WTC11 (cell line): ENCODE data around the gene GLYATL3.

Source experiments
- ATF3 ChIP-seq: sonication (generic); formaldehyde crosslinking; conservative IDR thresholded peaks from 2 replicates; pipeline ENCODE4 v1.8.1; 2022; ENCODE audit warnings: mild to moderate bottlenecking, missing genetic modification reagents
- CTCF ChIP-seq: fragments of 200-600 bp; IDR thresholded peaks from 2 replicates; pipeline ENCODE4 v1.8.0; 2022; ENCODE audit warnings: antibody characterized with exemption
- E2F4 ChIP-seq: sonication (generic); formaldehyde crosslinking; IDR thresholded peaks from 2 replicates; pipeline ENCODE4 v1.8.1; 2022; ENCODE audit warnings: low read depth, mild to moderate bottlenecking, moderate library complexity, missing genetic modification reagents, borderline replicate concordance
- ELF4 ChIP-seq: sonication (generic); formaldehyde crosslinking; IDR thresholded peaks from 2 replicates; pipeline ENCODE4 v1.8.1; 2022; ENCODE audit warnings: low read depth, mild to moderate bottlenecking, moderate library complexity, missing genetic modification reagents
- ETV6 ChIP-seq: sonication (generic); formaldehyde crosslinking; IDR thresholded peaks from 2 replicates; pipeline ENCODE4 v1.8.1; 2022; ENCODE audit warnings: mild to moderate bottlenecking, missing genetic modification reagents
- HMGXB4 ChIP-seq: sonication (generic); formaldehyde crosslinking; IDR thresholded peaks from 2 replicates; pipeline ENCODE4 v1.8.1; 2023; ENCODE audit warnings: mild to moderate bottlenecking, moderate library complexity, missing genetic modification reagents
- IRF2 ChIP-seq: sonication (generic); formaldehyde crosslinking; IDR thresholded peaks from 2 replicates; pipeline ENCODE4 v1.8.0; 2022; ENCODE audit warnings: low read depth, missing genetic modification reagents, borderline replicate concordance
- MAX ChIP-seq: sonication (generic); formaldehyde crosslinking; IDR thresholded peaks from 2 replicates; pipeline ENCODE4 v1.8.0; 2022; ENCODE audit warnings: mild to moderate bottlenecking, missing genetic modification reagents
- MLX ChIP-seq: sonication (generic); formaldehyde crosslinking; IDR thresholded peaks from 2 replicates; pipeline ENCODE4 v1.8.1; 2023; ENCODE audit warnings: mild to moderate bottlenecking, missing genetic modification reagents, moderate library complexity
- PREB ChIP-seq: sonication (generic); formaldehyde crosslinking; IDR thresholded peaks from 2 replicates; pipeline ENCODE4 v1.8.1; 2022; ENCODE audit warnings: mild to moderate bottlenecking, missing genetic modification reagents, moderate library complexity, borderline replicate concordance
- SOX15 ChIP-seq: fragments of 250-450 bp; sonication (Bioruptor Pico); IDR thresholded peaks from 2 replicates; pipeline ENCODE4 v1.9.0; 2021; ENCODE audit warnings: mild to moderate bottlenecking
- USF2 ChIP-seq: sonication (generic); formaldehyde crosslinking; IDR thresholded peaks from 2 replicates; pipeline ENCODE4 v1.8.1; 2023; ENCODE audit warnings: mild to moderate bottlenecking, missing genetic modification reagents, moderate library complexity
- ZBTB21 ChIP-seq: sonication (generic); formaldehyde crosslinking; IDR thresholded peaks from 2 replicates; pipeline ENCODE4 v1.8.1; 2023; ENCODE audit warnings: mild to moderate bottlenecking, missing genetic modification reagents, borderline replicate concordance
- ZNF423 ChIP-seq: fragments of 250-450 bp; sonication (Bioruptor Pico); IDR thresholded peaks from 2 replicates; pipeline ENCODE4 v2.1.2; 2022; ENCODE audit warnings: mild to moderate bottlenecking, moderate library complexity

- TF ChIP-seq ETV6 (CRISPR knock-in tag) (no peak), HMGXB4 (CRISPR knock-in tag) (no peak), CTCF (no peak), E2F4 (CRISPR knock-in tag) (no peak), ZNF423 (no peak), ELF4 (no peak), ATF3 (CRISPR knock-in tag) (no peak), MLX (CRISPR knock-in tag) (no peak), MAX (CRISPR knock-in tag) (no peak), PREB (no peak), SOX15 (CRISPR knock-in tag) (no peak), IRF2 (no peak), ZBTB21 (CRISPR knock-in tag) (no peak), USF2 (no peak)
Measured at GRCh38 chr6:49549691-49550491, 50.2 kb downstream of the GLYATL3 start.
